ENCODE data around the gene PAQR9.

DNA sequence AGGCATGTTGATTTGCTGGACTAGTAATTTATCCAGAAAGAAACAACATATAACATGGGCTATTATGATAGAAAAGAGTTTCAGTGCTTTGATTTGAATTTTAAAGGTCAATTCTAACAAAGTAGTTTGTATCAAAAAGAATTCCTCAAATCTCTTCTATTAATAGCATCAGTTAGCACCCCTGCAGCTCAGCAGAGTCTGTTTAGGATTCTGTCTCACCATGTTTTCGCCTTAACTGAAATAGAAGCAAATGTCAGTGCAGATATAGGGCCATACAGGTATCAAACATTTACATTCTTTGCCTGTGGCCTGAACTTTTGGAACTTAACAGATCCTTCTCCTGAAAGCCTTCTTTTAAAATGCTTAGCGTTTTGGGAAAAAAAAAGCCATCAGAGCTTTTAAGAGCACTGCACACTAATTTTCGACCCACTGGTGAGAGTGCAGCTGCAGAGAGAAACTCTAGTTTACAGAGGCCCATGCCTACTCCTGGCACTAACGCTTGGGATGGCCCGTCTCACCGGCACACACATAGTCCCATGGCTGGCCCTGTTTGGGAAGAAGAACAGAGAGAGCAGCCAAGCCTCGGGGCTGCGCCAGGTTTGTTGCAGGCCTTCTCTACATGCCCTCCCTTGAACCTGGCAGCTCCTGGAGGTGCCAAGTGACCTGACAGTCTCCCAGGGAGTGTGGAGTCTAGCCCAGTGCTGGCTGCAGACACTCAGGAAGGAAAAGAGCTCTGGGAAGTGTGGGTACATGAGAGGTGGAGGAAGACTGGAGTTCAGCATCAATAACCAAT, 9.9 kb upstream of the PAQR9 start:
- no peak for TF ChIP-seq EZH2 (IDR thresholded peaks at IDR 0.05; ENCODE audit: borderline replicate concordance, low read depth, low read length, severe bottlenecking)
- TF ChIP-seq, protein P1, sequence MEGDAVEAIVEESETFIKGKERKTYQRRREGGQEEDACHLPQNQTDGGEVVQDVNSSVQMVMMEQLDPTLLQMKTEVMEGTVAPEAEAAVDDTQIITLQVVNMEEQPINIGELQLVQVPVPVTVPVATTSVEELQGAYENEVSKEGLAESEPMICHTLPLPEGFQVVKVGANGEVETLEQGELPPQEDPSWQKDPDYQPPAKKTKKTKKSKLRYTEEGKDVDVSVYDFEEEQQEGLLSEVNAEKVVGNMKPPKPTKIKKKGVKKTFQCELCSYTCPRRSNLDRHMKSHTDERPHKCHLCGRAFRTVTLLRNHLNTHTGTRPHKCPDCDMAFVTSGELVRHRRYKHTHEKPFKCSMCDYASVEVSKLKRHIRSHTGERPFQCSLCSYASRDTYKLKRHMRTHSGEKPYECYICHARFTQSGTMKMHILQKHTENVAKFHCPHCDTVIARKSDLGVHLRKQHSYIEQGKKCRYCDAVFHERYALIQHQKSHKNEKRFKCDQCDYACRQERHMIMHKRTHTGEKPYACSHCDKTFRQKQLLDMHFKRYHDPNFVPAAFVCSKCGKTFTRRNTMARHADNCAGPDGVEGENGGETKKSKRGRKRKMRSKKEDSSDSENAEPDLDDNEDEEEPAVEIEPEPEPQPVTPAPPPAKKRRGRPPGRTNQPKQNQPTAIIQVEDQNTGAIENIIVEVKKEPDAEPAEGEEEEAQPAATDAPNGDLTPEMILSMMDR (IDR thresholded peaks at IDR 0.05; ENCODE audit: extremely low read depth in 1 of 2, insufficient read depth in 1 of 2, low read depth in 1 of 2, low read length in 2 of 2) = no peak

Measured in endothelial cell of umbilical vein (primary cell).